IMR-90 (cell line): ENCODE data around the gene NXPE3. TPM values are rescaled to one million over a fixed set of nuclear protein-coding genes. Genes with fewer than 3 reads are reported as not detected.
A peak's percentile ranks its signal among the peaks of the same experiment; 100 is the strongest.

Source experiments
- ATAC-seq: fragments of 200-7000 bp; cut with Tn5 transposase; 2 replicates; pipeline ENCODE4 v1.9.1; 2020; ENCODE audit warnings: low read depth, mild to moderate bottlenecking, moderate library complexity
- BruUV-seq: library from RNA; stranded (reverse); fragments of 400-500 nt; replicated peaks from 2 replicates; lab custom pipeline; 2021; lab: Mats Ljungman, UMichigan
- CTCF ChIA-PET: fragments of 300-600 bp; formaldehyde crosslinking; extraction: SDS; loops from one replicate; lab custom pipeline; 2021; ENCODE audit warnings: antibody characterized with exemption; lab: Yijun Ruan, JAX
- POLR2A ChIA-PET: fragments of 300-600 bp; sonication (Branson Sonifier 250); formaldehyde crosslinking; loops from one replicate; lab custom pipeline; 2022; ENCODE audit warnings: antibody characterized with exemption; ENCODE audit not compliant: unreplicated experiment; lab: Charles Lee
- DNase-seq: peaks from one replicate; pipeline ENCODE4 v3.0.0; 2013
- H2AFZ ChIP-seq: replicated peaks from 2 replicates; pipeline ENCODE3; 2013; ENCODE audit warnings: low read length, mild to moderate bottlenecking; ENCODE audit not compliant: poor library complexity
- H2AK5ac ChIP-seq: 2 replicates; pipeline ENCODE4 v1.6.1; 2013; ENCODE audit warnings: low read depth, low read length, inconsistent platforms
- H2AK9ac ChIP-seq: replicated peaks from 2 replicates; pipeline ENCODE3; 2013; ENCODE audit warnings: mild to moderate bottlenecking, low read depth, low read length, moderate library complexity; ENCODE audit not compliant: poor library complexity
- H2BK120ac ChIP-seq: 2 replicates; pipeline ENCODE4 v1.6.1; 2013; ENCODE audit warnings: low read depth, low read length, inconsistent platforms
- H2BK15ac ChIP-seq: 3 replicates; pipeline ENCODE4 v1.6.1; 2013; ENCODE audit warnings: low read depth, low read length, inconsistent platforms
- H2BK20ac ChIP-seq: 2 replicates; pipeline ENCODE4 v1.6.1; 2013; ENCODE audit warnings: low read depth, mild to moderate bottlenecking, inconsistent platforms, low read length, moderate library complexity
- H2BK5ac ChIP-seq: 2 replicates; pipeline ENCODE4 v1.6.1; 2013; ENCODE audit warnings: mild to moderate bottlenecking, low read depth, low read length, inconsistent platforms; ENCODE audit not compliant: poor library complexity, severe bottlenecking
- H3K14ac ChIP-seq: replicated peaks from 2 replicates; pipeline ENCODE4 v1.6.1; 2013; ENCODE audit warnings: low read depth, low read length, inconsistent platforms
- H3K18ac ChIP-seq: 2 replicates; pipeline ENCODE4 v1.6.1; 2013; ENCODE audit warnings: low read depth, low read length, control low read depth
- H3K23ac ChIP-seq: 2 replicates; pipeline ENCODE4 v1.6.1; 2013; ENCODE audit warnings: low read depth, low read length, inconsistent platforms
- H3K27ac ChIP-seq: 2 replicates; pipeline ENCODE4 v1.5.1; 2013; ENCODE audit warnings: mild to moderate bottlenecking, control low read depth, low read length; ENCODE audit not compliant: insufficient read depth
- H3K27me3 ChIP-seq: 2 replicates; pipeline ENCODE4 v1.6.1; 2013; ENCODE audit warnings: low read length; ENCODE audit not compliant: control insufficient read depth, insufficient read depth
- H3K36me3 ChIP-seq: 2 replicates; pipeline ENCODE4 v1.6.1; 2013; ENCODE audit warnings: low read length, mixed read lengths; ENCODE audit not compliant: control insufficient read depth, insufficient read depth
- H3K4ac ChIP-seq: 2 replicates; pipeline ENCODE4 v1.6.1; 2013; ENCODE audit warnings: low read depth, low read length, inconsistent platforms
- H3K4me1 ChIP-seq: 2 replicates; pipeline ENCODE4 v1.6.1; 2013; ENCODE audit warnings: low read length, mixed read lengths; ENCODE audit not compliant: control insufficient read depth, insufficient read depth
- H3K4me2 ChIP-seq: 2 replicates; pipeline ENCODE4 v1.6.1; 2013; ENCODE audit warnings: low read depth, mild to moderate bottlenecking, control low read depth, low read length, moderate library complexity
- H3K4me3 ChIP-seq: 2 replicates; pipeline ENCODE4 v1.5.1; 2013; ENCODE audit warnings: low read depth, mild to moderate bottlenecking, control low read depth, low read length, moderate library complexity; ENCODE audit not compliant: insufficient read depth
- H3K56ac ChIP-seq: 2 replicates; pipeline ENCODE4 v1.6.1; 2013; ENCODE audit warnings: low read length, inconsistent platforms; ENCODE audit not compliant: insufficient read depth; ENCODE audit errors: extremely low read depth
- H3K79me1 ChIP-seq, 2 experiments: 2 replicates each; pipeline ENCODE4 v1.6.1; 2013; ENCODE audit warnings: low read length in 2 of 2, inconsistent platforms in 1 of 2, low read depth in 1 of 2
- H3K9ac ChIP-seq: 2 replicates; pipeline ENCODE4 v1.6.1; 2013; ENCODE audit warnings: low read depth, low read length, control low read depth
- H3K9me1 ChIP-seq: 2 replicates; pipeline ENCODE4 v1.6.1; 2013; ENCODE audit warnings: low read length, inconsistent platforms; ENCODE audit not compliant: insufficient read depth
- H3K9me3 ChIP-seq: 2 replicates; pipeline ENCODE4 v1.6.1; 2013; ENCODE audit warnings: low read length; ENCODE audit not compliant: control insufficient read depth, insufficient read depth
- H4K20me1 ChIP-seq: 2 replicates; pipeline ENCODE4 v1.6.1; 2013; ENCODE audit warnings: low read length, inconsistent platforms; ENCODE audit not compliant: insufficient read depth
- H4K5ac ChIP-seq: 2 replicates; pipeline ENCODE4 v1.6.1; 2013; ENCODE audit warnings: mild to moderate bottlenecking, low read depth, low read length, control low read depth
- H4K8ac ChIP-seq, 2 experiments: 2 replicates each; pipeline ENCODE4 v1.6.1; 2013; ENCODE audit warnings: low read depth in 2 of 2, low read length in 2 of 2, control low read depth in 1 of 2, inconsistent platforms in 1 of 2
- H4K91ac ChIP-seq: 2 replicates; pipeline ENCODE4 v1.6.1; 2013; ENCODE audit warnings: low read depth, low read length, inconsistent platforms; ENCODE audit not compliant: insufficient read depth
- BHLHE40 ChIP-seq: fragments of 150-350 bp; IDR thresholded peaks from 2 replicates; pipeline ENCODE4 v1.6.1; 2016; ENCODE audit warnings: mild to moderate bottlenecking, low read depth, low read length
- CEBPB ChIP-seq: IDR thresholded peaks from 2 replicates; pipeline ENCODE4 v1.6.1; 2012; ENCODE audit warnings: low read depth, low read length, improper control_type of control experiment
- FOS ChIP-seq: fragments of 150-350 bp; IDR thresholded peaks from 2 replicates; pipeline ENCODE4 v1.6.1; 2016; ENCODE audit warnings: low read depth, low read length
- MXI1 ChIP-seq: IDR thresholded peaks from 2 replicates; pipeline ENCODE4 v1.6.1; 2012; ENCODE audit warnings: low read depth, mild to moderate bottlenecking, low read length, moderate library complexity, borderline replicate concordance
- NFE2L2 ChIP-seq: fragments of 150-350 bp; IDR thresholded peaks from 2 replicates; pipeline ENCODE4 v1.6.1; 2016; ENCODE audit warnings: low read depth, mild to moderate bottlenecking, low read length
- RAD21 ChIP-seq: IDR thresholded peaks from 2 replicates; pipeline ENCODE4 v1.6.1; 2012; ENCODE audit warnings: low read length, improper control_type of control experiment
- SMC3 ChIP-seq: fragments of 150-350 bp; IDR thresholded peaks from 2 replicates; pipeline ENCODE4 v1.6.1; 2016; ENCODE audit warnings: low read depth, mild to moderate bottlenecking, antibody characterized with exemption, low read length, moderate library complexity
- WGBS, 2 experiments: methylation state at CpG; one replicate each; pipeline versions ENCODE4 v1.1.5 to v1.1.7; 2013; ENCODE audit warnings: missing lambda C conversion rate in 2 of 2; ENCODE audit not compliant: insufficient read length in 1 of 2; ENCODE audit errors: extremely low coverage in 2 of 2; 5-methylcytosine and 5-hydroxymethylcytosine counted together
- dilution Hi-C: fragments of 300-500 bp; cut with HindIII; formaldehyde crosslinking; loops from one replicate; pipeline ENCODE4 v1.14.3; 2018; ENCODE audit warnings: low sequenced_read_pairs; ENCODE audit not compliant: unreplicated experiment
- in situ Hi-C: fragments of 300-500 bp; cut with MboI; formaldehyde crosslinking; loops from 3 replicates; pipeline ENCODE4 v1.14.3; 2019; ENCODE audit warnings: low sequenced_read_pairs, inconsistent platforms, mixed read lengths
- intact Hi-C: fragments of 100-400 bp; cut with micrococcal nuclease; formaldehyde crosslinking; loops from 2 replicates; pipeline ENCODE4 v1.10.0; 2022
- polyA plus RNA-seq, 3 experiments: library from polyadenylated mRNA; depleted of rRNA; stranded (reverse); fragments of >200 nt; gene quantifications; 2 replicates each; pipeline ENCODE4 v1.2.3, GENCODE V29; 2012; ENCODE audit warnings: low replicate concordance in 1 of 3
- total RNA-seq: library from RNA; depleted of rRNA; stranded (reverse); fragments of >200 nt; gene quantifications from 2 replicates; pipeline ENCODE4 v1.2.3, GENCODE V29; 2012
- TF ChIP-seq, protein P1 (sequence below): fragments of 150-350 bp; IDR thresholded peaks from 2 replicates; pipeline ENCODE4 v1.6.1; 2016; ENCODE audit warnings: low read depth, mild to moderate bottlenecking, low read length, moderate library complexity, borderline replicate concordance
- TF ChIP-seq, protein P2 (sequence below): fragments of 150-350 bp; IDR thresholded peaks from 2 replicates; pipeline ENCODE4 v1.6.1; 2017; ENCODE audit warnings: mild to moderate bottlenecking, antibody characterized with exemption, low read length, low read depth

The NXPE3 gene
- total and polyA plus RNA-seq, 2 of the 4 experiments (the other 2 are of a cell fraction), result 20.0 to 23.8 TPM

- H3K4ac ChIP-seq, result no peak overlapping the region
- H3K36me3 ChIP-seq, result peaks cover 60% of the 10 kb centered on the region
- ChIA-PET CTCF (no interaction called here), POLR2A (no interaction called here)
- H2AK5ac ChIP-seq, result no peak overlapping the region
- H2BK5ac ChIP-seq, result peak overlapping the region; percentile 7
- H3K14ac ChIP-seq, result peak overlapping the region; percentile 52; the same call in 1 of the 2 replicates
- H3K4me3 ChIP-seq, result no peak overlapping the region
- dilution Hi-C loops (no loop called here), in situ Hi-C loops (no loop called here), intact Hi-C loops (no loop called here)
- H3K56ac ChIP-seq, result no peak overlapping the region
- BruUV-seq, result no TSS peak
- peaks cover 8% of the 10 kb centered on the region for H3K4me1 ChIP-seq
- no peak overlapping the region for H4K5ac ChIP-seq
- peaks cover 29 to 53% of the 10 kb centered on the region in 2 experiments for H3K79me1 ChIP-seq
- peak overlapping the region in 1 of 2 experiments; percentile 28; a peak in 1 of 4 replicates for H4K8ac ChIP-seq
- WGBS, 2 experiments, result 97% methylated on average over 7 of the region's 8 CpGs; no CpG with 5 or more reads in 1 of the 2 experiments
- no peak overlapping the region for H2BK15ac ChIP-seq
- H3K9me1 ChIP-seq, result peaks cover 21% of the 10 kb centered on the region
- no peaks in the 10 kb centered on the region for H3K9me3 ChIP-seq
- no peak for ATAC-seq
- peak overlapping the region; percentile 36 for H3K23ac ChIP-seq
- H3K9ac ChIP-seq, result peak overlapping the region; percentile 1; the same call in 1 of the 2 replicates
- no peak overlapping the region for H4K91ac ChIP-seq
- H2AK9ac ChIP-seq, result no peak overlapping the region
- TF ChIP-seq NFE2L2, result no peak
- TF ChIP-seq, protein P1, sequence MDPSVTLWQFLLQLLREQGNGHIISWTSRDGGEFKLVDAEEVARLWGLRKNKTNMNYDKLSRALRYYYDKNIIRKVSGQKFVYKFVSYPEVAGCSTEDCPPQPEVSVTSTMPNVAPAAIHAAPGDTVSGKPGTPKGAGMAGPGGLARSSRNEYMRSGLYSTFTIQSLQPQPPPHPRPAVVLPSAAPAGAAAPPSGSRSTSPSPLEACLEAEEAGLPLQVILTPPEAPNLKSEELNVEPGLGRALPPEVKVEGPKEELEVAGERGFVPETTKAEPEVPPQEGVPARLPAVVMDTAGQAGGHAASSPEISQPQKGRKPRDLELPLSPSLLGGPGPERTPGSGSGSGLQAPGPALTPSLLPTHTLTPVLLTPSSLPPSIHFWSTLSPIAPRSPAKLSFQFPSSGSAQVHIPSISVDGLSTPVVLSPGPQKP, result no peak
- TF ChIP-seq SMC3, result no peak
- no peak for TF ChIP-seq RAD21
- no peak for TF ChIP-seq BHLHE40
- TF ChIP-seq FOS, result no peak
- TF ChIP-seq, protein P2, sequence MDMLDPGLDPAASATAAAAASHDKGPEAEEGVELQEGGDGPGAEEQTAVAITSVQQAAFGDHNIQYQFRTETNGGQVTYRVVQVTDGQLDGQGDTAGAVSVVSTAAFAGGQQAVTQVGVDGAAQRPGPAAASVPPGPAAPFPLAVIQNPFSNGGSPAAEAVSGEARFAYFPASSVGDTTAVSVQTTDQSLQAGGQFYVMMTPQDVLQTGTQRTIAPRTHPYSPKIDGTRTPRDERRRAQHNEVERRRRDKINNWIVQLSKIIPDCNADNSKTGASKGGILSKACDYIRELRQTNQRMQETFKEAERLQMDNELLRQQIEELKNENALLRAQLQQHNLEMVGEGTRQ, result no peak
- no peak for TF ChIP-seq CEBPB
- TF ChIP-seq MXI1, result no peak
- DNase-seq, result no peak
- 0 out of 2 replicates have a peak overlapping the region, but pooled peaks have one; percentile 1 for H3K27ac ChIP-seq
- no peaks in the 10 kb centered on the region for H3K27me3 ChIP-seq
- no peak overlapping the region for H2AFZ ChIP-seq
- H3K18ac ChIP-seq, result no peak overlapping the region
- peak overlapping the region; percentile 6; the same call in 1 of the 2 replicates for H3K4me2 ChIP-seq
- H2BK120ac ChIP-seq, result no peak overlapping the region
- no peak overlapping the region for H2BK20ac ChIP-seq
- peaks cover 63% of the 10 kb centered on the region for H4K20me1 ChIP-seq
These were observed 78.3 kb downstream of the NXPE3 start for GRCh38 chr3:101857301-101857741.
